ENCODE measurements around the gene EYA3.

The EYA3 gene

GRCh38 chr1:27935721-27936120, 152.7 kb downstream of the EYA3 start:
- DNase-seq: no peak
- H4K91ac ChIP-seq (ENCODE audit: low read depth, low read length): no peak overlapping the region
- H2BK12ac ChIP-seq (ENCODE audit: low read length): no peak overlapping the region
- WGBS (ENCODE audit: extremely low coverage, insufficient coverage, insufficient read length): no CpG with 5 or more reads among the region's 8 CpGs
- H2BK5ac ChIP-seq (ENCODE audit: low read depth, low read length, poor library complexity): no peak overlapping the region
- no peak overlapping the region for H3K4me2 ChIP-seq (ENCODE audit: low read length)
- no peak overlapping the region for H2BK120ac ChIP-seq (ENCODE audit: insufficient read depth, low read length, poor library complexity)
- no peak overlapping the region for H3K9ac ChIP-seq (ENCODE audit: low read length)
- no peaks in the 10 kb centered on the region for H3K79me2 ChIP-seq (ENCODE audit: control insufficient read depth, insufficient read depth, low read length, poor library complexity)
- peaks cover 6% of the 10 kb centered on the region for H3K79me1 ChIP-seq (ENCODE audit: low read length)
- no peak overlapping the region for H3K18ac ChIP-seq (ENCODE audit: low read length)
- peaks cover 5 to 9% of the 10 kb centered on the region in 2 experiments for H3K4me1 ChIP-seq (ENCODE audit: control insufficient read depth in 1 of 2, insufficient read depth in 2 of 2, low read length in 2 of 2)
- H2AFZ ChIP-seq (ENCODE audit: insufficient read depth, low read length, poor library complexity): no peak overlapping the region
- H3K9me3 ChIP-seq (ENCODE audit: insufficient read depth, low read depth, low read length): no peaks in the 10 kb centered on the region
- no peak overlapping the region for H4K8ac ChIP-seq (ENCODE audit: low read depth, low read length)
- H3K4me3 ChIP-seq (ENCODE audit: low read depth, low read length): no peak overlapping the region
- no peak overlapping the region for H3K4ac ChIP-seq (ENCODE audit: low read depth, low read length)
- H3K36me3 ChIP-seq (ENCODE audit: control insufficient read depth in 1 of 2, insufficient read depth in 2 of 2, low read length in 2 of 2): no peaks in the 10 kb centered on the region
- no peak overlapping the region for H3K14ac ChIP-seq (ENCODE audit: low read length)
- H3K27me3 ChIP-seq (ENCODE audit: insufficient read depth, low read length): no peaks in the 10 kb centered on the region
- no peak overlapping the region for H4K12ac ChIP-seq (ENCODE audit: low read depth, low read length)
- H3K23ac ChIP-seq (ENCODE audit: low read length): no peak overlapping the region
- H2AK5ac ChIP-seq (ENCODE audit: low read length): no peak overlapping the region
- H3K27ac ChIP-seq (ENCODE audit: low read depth, low read length): no peak overlapping the region

- no peak within 1 kb of the TSS for H3K9ac ChIP-seq (ENCODE audit: low read length)
- peak within 1 kb of the TSS; percentile 30 for H3K18ac ChIP-seq (ENCODE audit: low read length)
- peak within 1 kb of the TSS; percentile 23 for H2BK5ac ChIP-seq (ENCODE audit: low read depth, low read length, poor library complexity)
- peak within 1 kb of the TSS; percentile 67 for H2AFZ ChIP-seq (ENCODE audit: insufficient read depth, low read length, poor library complexity)
- H2AK5ac ChIP-seq (ENCODE audit: low read length): no peak within 1 kb of the TSS
- no peaks in the 10 kb centered on the region for H3K36me3 ChIP-seq (ENCODE audit: control insufficient read depth in 1 of 2, insufficient read depth in 2 of 2, low read length in 2 of 2)
- peak in 1 of 2 donors; percentile 29 for DNase-seq
- no peaks in the 10 kb centered on the region for H3K27me3 ChIP-seq (ENCODE audit: insufficient read depth, low read length)
- H2BK120ac ChIP-seq (ENCODE audit: insufficient read depth, low read length, poor library complexity): peak within 1 kb of the TSS; percentile 10
- no peaks in the 10 kb centered on the region for H3K9me3 ChIP-seq (ENCODE audit: insufficient read depth, low read depth, low read length)
- peak within 1 kb of the TSS; percentile 67 for H4K8ac ChIP-seq (ENCODE audit: low read depth, low read length)
- H3K4me2 ChIP-seq (ENCODE audit: low read length): peak within 1 kb of the TSS; percentile 60
- H4K12ac ChIP-seq (ENCODE audit: low read depth, low read length): peak within 1 kb of the TSS; percentile 59
- peaks cover 5% of the 10 kb centered on the region for H3K79me1 ChIP-seq (ENCODE audit: low read length)
- peaks cover 5 to 9% of the 10 kb centered on the region in 2 experiments for H3K4me1 ChIP-seq (ENCODE audit: control insufficient read depth in 1 of 2, insufficient read depth in 2 of 2, low read length in 2 of 2)
- no peak within 1 kb of the TSS for H3K4ac ChIP-seq (ENCODE audit: low read depth, low read length)
- no peaks in the 10 kb centered on the region for H3K79me2 ChIP-seq (ENCODE audit: control insufficient read depth, insufficient read depth, low read length, poor library complexity)
- no peak within 1 kb of the TSS for H3K23ac ChIP-seq (ENCODE audit: low read length)
- peak within 1 kb of the TSS; percentile 69 for H3K14ac ChIP-seq (ENCODE audit: low read length)
- no peak within 1 kb of the TSS for H3K27ac ChIP-seq (ENCODE audit: low read depth, low read length)
- whole genome bisulfite sequencing (ENCODE audit: extremely low coverage, insufficient coverage, insufficient read length): no CpG with 5 or more reads among the region's 16 CpGs
- peak within 1 kb of the TSS; percentile 32 for H4K91ac ChIP-seq (ENCODE audit: low read depth, low read length)
- no peak within 1 kb of the TSS for H3K4me3 ChIP-seq (ENCODE audit: low read depth, low read length)
- peak within 1 kb of the TSS; percentile 20 for H2BK12ac ChIP-seq (ENCODE audit: low read length)
Measured at GRCh38 chr1:27934818-27935549, 153.4 kb downstream of the EYA3 start, which contains the start of gene SMPDL3B. Gene SMPDL3B, plus strand, starts transcription at chr1:27935000. Its CDS starts 184 bp downstream, at chr1:27935184.

GRCh38 chr1:27931759-27932158, 156.7 kb downstream of the EYA3 start:
- Histone ChIP-seq H3K4me3 (ENCODE audit: low read depth, low read length) (no peak overlapping the region), H2BK5ac (ENCODE audit: low read depth, low read length, poor library complexity) (no peak overlapping the region), H3K79me2 (ENCODE audit: control insufficient read depth, insufficient read depth, low read length, poor library complexity) (no peaks in the 10 kb centered on the region), H2BK12ac (ENCODE audit: low read length) (no peak overlapping the region), H3K18ac (ENCODE audit: low read length) (no peak overlapping the region), H3K14ac (ENCODE audit: low read length) (no peak overlapping the region), H4K12ac (ENCODE audit: low read depth, low read length) (no peak overlapping the region), H3K27me3 (ENCODE audit: insufficient read depth, low read length) (no peaks in the 10 kb centered on the region), H3K9me3 (ENCODE audit: insufficient read depth, low read depth, low read length) (no peaks in the 10 kb centered on the region), H3K79me1 (ENCODE audit: low read length) (peaks cover 4% of the 10 kb centered on the region), H4K8ac (ENCODE audit: low read depth, low read length) (no peak overlapping the region), H2BK120ac (ENCODE audit: insufficient read depth, low read length, poor library complexity) (no peak overlapping the region), H2AK5ac (ENCODE audit: low read length) (no peak overlapping the region), H3K4ac (ENCODE audit: low read depth, low read length) (no peak overlapping the region), H3K36me3 (ENCODE audit: control insufficient read depth in 1 of 2, insufficient read depth in 2 of 2, low read length in 2 of 2) (no peaks in the 10 kb centered on the region), H3K9ac (ENCODE audit: low read length) (no peak overlapping the region), H3K27ac (ENCODE audit: low read depth, low read length) (no peak overlapping the region), H2AFZ (ENCODE audit: insufficient read depth, low read length, poor library complexity) (no peak overlapping the region), H3K23ac (ENCODE audit: low read length) (no peak overlapping the region), H3K4me1 (ENCODE audit: control insufficient read depth in 1 of 2, insufficient read depth in 2 of 2, low read length in 2 of 2) (peaks cover 5 to 9% of the 10 kb centered on the region in 2 experiments), H3K4me2 (ENCODE audit: low read length) (no peak overlapping the region), H4K91ac (ENCODE audit: low read depth, low read length) (no peak overlapping the region)
- DNase-seq: no peak
- no CpG with 5 or more reads among the region's 4 CpGs for WGBS (ENCODE audit: extremely low coverage, insufficient coverage, insufficient read length)

GRCh38 chr1:27931184-27931583, 157.2 kb downstream of the EYA3 start:
- Histone ChIP-seq H3K9ac (ENCODE audit: low read length) (no peak overlapping the region), H4K8ac (ENCODE audit: low read depth, low read length) (no peak overlapping the region), H3K9me3 (ENCODE audit: insufficient read depth, low read depth, low read length) (no peaks in the 10 kb centered on the region), H3K14ac (ENCODE audit: low read length) (no peak overlapping the region), H3K79me2 (ENCODE audit: control insufficient read depth, insufficient read depth, low read length, poor library complexity) (no peaks in the 10 kb centered on the region), H3K23ac (ENCODE audit: low read length) (no peak overlapping the region), H3K4me3 (ENCODE audit: low read depth, low read length) (no peak overlapping the region), H3K4me1 (ENCODE audit: control insufficient read depth in 1 of 2, insufficient read depth in 2 of 2, low read length in 2 of 2) (peaks cover 5 to 9% of the 10 kb centered on the region in 2 experiments), H2BK12ac (ENCODE audit: low read length) (no peak overlapping the region), H2BK120ac (ENCODE audit: insufficient read depth, low read length, poor library complexity) (no peak overlapping the region), H3K4me2 (ENCODE audit: low read length) (no peak overlapping the region), H2AK5ac (ENCODE audit: low read length) (no peak overlapping the region), H2BK5ac (ENCODE audit: low read depth, low read length, poor library complexity) (no peak overlapping the region), H3K27ac (ENCODE audit: low read depth, low read length) (no peak overlapping the region), H3K36me3 (ENCODE audit: control insufficient read depth in 1 of 2, insufficient read depth in 2 of 2, low read length in 2 of 2) (no peaks in the 10 kb centered on the region), H3K4ac (ENCODE audit: low read depth, low read length) (no peak overlapping the region), H3K18ac (ENCODE audit: low read length) (no peak overlapping the region), H4K91ac (ENCODE audit: low read depth, low read length) (no peak overlapping the region), H3K27me3 (ENCODE audit: insufficient read depth, low read length) (no peaks in the 10 kb centered on the region), H3K79me1 (ENCODE audit: low read length) (peaks cover 4% of the 10 kb centered on the region), H4K12ac (ENCODE audit: low read depth, low read length) (no peak overlapping the region), H2AFZ (ENCODE audit: insufficient read depth, low read length, poor library complexity) (no peak overlapping the region)
- DNase-seq: no peak
- no CpG with 5 or more reads among the region's 6 CpGs for WGBS (ENCODE audit: extremely low coverage, insufficient coverage, insufficient read length)

Data from trophoblast cell (in vitro differentiated cells and primary cell).